CD4-positive, alpha-beta T cell treated with Interleukin-12 subunit alpha and Interleukin-12 subunit beta, for 1 hour (primary cell): Measurements from ENCODE around the gene CPN2.

Experiments
- DNase-seq: peaks from one replicate; pipeline ENCODE4 v3.0.0-alpha.2; 2020

CPN2 gene

DNA sequence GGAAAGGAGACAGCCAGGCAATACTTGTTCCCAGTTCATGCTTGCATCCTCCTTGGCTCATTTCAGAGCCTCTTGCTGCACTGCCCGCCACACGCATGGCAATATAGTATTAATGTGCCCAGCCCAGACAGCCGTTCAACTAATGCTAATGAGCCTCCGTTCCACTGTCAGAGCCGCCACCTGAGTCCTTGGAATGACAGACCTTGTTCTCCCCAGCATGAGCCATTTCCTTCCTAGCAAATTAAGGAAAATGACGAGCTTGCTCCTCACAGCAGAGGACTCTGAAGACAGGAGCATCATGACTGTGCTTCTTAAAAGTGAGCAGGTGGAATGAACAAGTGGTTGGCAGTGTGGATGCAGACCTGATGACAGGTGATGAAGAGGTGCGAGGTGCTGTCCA is 29.2 kb upstream of the CPN2 start:
- DNase-seq, result no peak

DNA sequence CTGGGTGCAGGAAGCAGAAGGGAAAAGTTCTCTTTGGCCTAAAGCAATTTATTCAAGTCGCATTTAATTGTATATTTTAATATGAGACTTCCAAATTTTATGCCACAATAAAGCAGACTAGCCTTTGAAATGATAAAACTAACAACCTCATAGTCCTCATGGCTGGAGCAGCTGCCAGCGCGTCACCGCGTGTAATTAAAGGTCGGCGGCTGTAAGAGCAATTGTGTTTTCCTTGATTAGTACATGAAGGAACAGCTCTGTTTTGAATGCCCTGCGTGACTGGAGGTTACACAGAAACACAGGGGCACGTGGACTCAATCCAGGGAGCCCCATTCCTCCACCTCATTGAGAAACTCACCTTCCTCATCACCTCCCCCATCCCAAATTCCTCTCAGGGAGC is 28.5 kb upstream of the CPN2 start:
- DNase-seq, result no peak

GRCh38 chr3:194379231-194379630 is 28.1 kb upstream of the CPN2 start:
- DNase-seq, result no peak

DNA sequence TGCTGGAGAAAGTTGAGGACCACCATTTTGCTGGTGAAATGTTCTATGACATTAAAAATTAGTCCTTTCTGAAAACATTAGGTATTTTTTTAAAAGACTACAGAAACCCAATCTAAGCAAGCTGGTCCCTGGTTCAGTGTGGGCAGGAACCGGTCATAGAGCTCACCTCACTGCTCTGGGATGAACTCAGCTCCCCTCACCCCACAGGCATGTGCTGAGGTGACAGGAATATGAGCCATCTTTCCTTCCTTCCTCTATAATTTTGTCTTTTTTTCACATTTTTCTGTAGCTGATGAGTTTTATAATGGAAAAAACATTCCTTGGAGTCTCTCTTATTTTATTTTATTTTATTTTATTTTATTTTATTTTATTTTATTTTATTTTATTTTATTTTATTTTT is 26.6 kb upstream of the CPN2 start:
- DNase-seq, result no peak

GRCh38 chr3:194376241-194376560 is 25.1 kb upstream of the CPN2 start:
- no peak for DNase-seq

DNA sequence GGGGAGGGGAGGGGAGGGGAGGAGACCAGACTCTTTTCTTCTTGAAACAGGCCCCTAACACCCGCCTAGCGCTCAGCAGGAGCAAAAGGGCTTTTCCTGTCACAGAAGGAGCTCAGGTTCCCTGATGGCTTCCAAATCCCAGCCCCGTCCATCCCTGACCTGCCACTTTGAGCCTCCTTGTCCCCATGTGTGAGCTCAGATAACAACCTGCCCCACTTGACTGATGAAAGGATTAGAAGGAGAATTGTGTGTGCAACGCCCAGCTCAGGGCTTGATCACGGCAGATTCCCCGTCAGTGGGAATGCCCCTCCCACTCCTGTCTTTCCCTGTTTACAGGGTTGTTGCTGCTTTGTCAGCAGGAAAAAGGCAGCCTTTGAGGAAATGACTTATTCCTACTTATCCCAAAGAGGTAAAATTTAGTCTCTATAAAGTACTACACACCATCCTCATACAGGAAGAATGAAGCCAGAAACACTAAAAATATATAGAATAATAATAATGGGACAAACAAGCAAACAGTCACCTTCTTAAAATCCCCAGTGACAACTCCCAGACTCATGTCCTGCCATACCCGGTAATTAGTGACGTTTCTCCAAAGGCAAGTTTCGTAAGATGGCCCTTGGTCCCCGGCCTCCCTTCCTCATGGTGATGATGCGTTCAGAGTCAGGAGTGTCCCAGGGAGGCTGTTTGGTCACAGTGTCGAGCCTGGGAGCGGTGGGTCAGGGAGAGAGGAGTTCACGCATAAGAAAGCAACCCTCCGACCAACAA is 24.5 kb upstream of the CPN2 start:
- DNase-seq, result no peak

DNA sequence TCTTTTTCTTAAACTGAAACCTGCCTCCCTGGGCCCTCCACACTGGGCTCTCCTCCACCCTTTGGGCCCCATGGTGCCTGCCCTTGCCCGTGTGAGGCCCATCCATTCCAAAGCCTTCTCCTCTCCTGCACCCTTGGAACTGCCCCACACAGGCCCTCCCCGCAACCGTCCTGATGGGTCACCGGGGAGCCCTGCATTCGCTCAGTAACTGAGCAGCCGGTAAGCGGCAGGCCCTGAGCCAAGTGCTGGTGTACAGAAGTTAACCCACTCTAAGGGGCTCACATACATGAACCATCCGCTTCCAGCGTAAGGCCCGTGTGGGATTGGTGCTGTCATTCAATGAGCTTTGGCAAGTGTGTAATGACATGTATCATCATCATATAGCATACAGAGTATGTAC is 23.8 kb upstream of the CPN2 start:
- DNase-seq, result no peak

DNA sequence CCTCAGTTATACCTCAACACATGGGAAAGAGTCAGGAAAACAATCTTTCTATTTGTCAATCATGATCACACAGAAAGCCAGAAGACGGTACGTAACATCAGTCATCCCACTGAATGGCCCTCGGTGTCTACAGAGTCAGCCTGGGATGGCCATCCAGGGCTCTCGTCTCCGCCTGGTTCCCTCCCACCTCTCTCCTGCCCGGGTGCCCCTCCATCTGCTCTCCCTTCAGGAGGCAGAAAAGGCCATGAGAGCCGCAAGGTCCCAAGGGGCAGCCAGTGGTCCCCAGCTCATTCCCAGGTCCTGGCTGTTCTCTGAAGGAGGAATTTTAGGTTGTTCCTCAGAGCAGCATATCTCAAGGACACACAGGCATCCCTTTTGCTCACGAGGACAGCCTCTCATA is 22.8 kb upstream of the CPN2 start:
- DNase-seq, result no peak

DNA sequence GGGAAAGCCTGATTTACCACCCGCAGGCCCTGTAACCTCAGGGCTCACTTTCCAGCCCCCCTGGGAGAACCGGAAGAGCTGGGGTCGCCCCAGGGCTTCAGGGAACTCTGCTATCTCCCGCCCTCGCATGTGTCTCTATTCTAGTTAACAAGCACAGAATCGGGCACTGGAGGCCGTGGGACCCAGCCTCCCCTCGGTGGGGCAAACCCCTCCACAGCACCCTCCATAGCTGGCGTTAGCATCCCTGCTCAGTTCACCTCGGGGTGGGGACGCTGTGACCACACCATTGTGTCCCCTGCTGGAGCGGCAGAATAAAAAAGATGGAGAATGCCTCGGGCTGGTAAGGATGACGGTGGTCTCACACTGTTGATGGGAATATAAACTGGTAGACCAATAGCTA is 21.9 kb upstream of the CPN2 start:
- DNase-seq, result no peak

DNA sequence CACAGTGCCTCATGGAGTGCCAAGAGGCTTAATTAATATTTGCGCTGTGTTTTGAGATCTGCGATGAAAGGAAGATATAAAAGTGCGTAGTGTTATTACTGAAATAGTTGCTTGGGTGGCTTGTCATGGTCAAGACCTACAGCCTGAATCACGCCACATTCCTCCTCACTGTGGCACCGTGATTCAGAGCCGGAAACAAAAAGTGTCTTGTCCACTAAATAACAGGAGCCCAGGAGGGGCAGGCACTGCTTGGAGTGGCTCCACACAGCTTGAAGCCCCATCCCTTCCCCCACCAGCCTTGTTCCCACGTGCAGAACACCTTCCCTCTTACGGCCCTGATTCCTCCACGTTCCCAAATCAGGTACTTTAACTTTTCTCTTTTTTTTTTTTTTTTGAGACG is 19.6 kb upstream of the CPN2 start:
- DNase-seq, result no peak

DNA sequence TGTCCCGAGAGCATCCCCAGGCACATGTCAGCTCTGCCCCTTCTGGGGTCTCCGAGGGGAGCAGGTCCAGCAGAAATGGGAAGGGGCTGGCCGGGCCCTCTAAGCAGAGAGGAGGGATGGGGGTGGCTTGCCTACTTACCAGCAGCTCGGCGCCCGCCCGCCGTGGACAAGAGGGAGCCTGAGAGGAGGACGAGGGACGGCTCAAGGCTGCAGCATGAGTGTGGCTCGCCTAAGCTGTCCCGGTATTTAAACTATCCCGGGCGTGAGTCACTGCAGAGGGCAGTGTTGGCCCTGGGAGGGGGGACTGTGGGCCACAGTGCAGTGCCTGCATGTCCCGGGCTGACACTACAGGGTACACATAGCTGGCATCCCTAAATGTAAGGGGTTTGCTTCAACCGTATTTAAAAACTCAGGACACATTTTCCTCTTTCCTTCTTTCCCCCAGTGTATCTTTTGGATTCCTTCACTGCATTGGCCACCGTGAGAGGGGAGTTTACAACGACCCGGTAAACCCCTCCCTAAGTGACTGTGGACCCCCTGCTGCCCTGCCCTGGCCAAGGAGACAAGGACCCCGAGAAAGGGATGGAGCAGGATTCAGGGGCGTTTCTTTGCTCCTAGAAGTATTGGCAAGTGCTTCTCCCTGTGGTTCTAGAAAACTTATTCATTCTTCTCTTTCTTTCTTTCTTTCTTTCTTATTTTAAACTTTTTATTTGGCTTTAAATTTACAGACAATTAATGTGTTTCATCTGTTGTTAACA is 18.6 kb upstream of the CPN2 start, which contains the start of gene LRRC15:
Gene LRRC15 (minus strand): TSS at position 222 of the 758 bp plus-strand sequence. CDS start 8,700 bp downstream, outside the sequence.
- DNase-seq, result no peak

DNA sequence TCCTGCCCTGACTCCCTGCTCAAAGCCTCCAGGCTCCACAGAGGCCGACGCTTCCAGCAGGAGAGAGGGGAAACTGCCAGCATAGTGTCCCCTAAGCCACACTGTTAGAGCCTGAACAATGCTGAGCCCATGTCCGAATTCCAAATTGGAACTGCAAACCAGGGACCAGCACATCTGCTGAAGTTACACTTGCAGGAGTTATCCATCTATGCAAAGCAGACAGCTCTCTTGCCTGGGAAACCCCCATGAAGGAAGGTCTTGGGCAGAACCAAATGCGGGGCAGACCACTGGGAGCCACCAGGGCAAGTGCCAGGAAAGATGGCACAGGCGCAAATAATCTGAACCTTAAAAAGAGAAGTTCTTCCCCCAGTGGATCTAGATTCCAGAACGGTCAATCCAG is 17.8 kb upstream of the CPN2 start:
- no peak for DNase-seq

DNA sequence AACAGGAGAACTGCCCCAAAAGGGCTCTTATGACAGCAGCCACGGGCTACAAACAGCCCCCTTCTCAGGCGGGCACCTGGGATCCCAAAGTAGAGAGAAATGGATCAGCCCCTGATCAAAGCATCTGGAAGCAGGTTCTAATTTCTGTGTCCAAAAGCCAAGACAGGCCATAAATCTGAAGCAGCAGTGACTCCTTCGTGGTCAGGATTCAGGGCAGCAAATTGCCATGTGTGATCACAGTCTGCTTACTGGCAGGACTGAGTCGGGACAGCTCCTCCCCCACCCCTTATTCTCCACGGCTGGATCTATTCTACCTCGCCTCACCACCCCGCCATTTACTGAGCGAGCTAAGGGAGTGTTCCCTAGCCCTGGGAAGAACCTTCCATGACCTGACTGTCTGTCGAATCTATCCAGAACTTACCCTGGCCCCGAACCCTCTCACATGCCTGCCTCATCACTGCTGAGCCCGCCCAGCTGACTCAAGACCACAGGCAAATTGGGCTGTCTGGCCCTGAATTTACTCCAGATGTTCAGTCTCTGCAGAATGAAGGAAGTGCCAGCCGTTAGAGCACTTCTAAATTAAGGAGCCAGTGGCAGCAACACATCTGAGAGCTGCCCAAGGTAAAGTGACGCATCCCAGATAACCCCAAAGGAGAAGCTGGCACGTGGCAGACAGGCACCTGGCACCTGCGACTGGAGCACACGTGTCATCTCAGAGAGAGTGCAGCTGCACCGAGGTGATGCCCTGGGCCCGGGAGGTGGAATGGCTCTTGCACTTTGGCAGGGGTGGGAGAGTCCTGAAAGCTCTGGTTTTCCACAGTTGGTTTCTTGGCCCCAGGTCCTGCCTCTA is 17.1 kb upstream of the CPN2 start:
- DNase-seq, result no peak

DNA sequence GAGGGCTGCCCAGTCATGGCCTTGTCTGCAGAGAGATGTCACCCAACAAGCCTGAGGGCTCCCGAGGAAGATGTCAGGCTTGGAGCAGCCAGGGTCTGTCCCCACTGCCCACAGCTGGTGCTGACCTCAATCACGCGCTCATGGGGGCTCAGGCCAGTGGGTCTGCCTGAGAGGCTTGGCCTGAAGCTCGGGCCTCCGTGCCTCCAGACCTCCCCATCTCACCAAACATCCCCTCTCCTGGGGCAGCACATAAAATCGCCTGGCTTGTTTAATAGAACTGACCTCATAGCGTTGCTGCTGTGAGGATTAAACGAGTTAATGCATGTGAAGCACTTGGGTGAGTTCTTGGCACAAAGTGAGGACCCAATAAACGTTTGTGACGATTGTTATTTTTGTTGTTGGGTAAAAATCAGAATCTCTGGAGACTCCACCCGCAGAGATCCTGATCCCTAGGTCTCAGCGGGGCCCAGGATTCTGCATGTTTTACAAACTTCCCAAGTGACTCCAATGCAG is 14.9 kb upstream of the CPN2 start:
- no peak for DNase-seq

DNA sequence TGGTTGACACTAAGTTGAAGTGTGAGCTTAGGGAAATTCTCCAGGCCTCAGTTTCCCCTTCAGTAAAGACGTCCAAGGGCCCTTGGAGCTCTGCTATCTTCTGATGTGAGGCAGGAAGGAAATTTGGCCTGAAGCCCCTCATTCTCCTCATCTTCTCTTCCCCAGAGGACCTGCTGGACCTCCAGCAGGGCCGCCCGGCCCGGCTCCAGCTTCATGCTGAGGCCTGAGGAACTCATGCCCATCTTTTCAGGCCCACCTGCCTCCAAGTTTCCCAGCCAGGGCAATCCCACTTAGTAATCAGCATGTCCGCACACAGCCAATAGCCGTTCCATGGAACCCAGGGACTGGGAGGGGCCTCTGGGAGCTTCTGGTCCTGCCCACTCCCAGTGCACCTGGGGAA is 14.4 kb upstream of the CPN2 start:
- no peak for DNase-seq

GRCh38 chr3:194364652-194365434 is 13.7 kb upstream of the CPN2 start:
- DNase-seq, result no peak

DNA sequence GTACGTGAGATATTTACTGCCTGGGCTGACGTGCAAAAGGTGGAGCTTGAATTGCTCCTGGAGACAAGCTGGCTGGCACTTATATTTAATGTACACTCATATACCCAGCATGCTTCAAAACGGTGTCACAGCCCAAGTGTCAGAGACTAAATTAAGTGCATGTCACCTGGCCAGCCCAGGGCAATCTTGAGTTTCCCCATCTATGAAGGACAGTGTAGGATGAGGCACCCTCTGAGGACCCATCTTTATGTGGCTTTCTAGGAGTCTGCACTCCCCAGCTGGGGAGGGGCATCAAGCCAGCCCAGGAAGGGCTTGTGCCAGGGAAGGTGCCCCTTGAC is 13.2 kb upstream of the CPN2 start:
- DNase-seq, result no peak

DNA sequence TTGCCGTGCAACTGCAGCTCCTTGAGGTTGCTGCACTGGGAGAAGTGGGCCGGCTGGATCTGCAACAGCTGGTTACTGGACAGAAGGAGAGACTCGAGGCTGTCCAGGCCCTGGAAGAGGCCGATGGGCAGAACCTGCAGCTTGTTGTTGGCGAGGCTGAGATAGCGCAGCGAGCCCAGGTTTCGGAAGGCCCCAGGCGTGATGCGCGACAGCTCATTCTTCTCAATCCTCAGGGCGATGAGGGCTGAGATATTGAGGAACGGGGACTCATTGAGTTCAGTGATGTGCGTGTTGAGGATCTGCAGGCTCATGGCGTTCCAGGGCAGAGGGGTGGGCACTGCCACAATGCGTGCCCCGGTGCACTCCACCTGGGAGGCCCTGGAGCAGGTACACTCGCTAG is 9.4 kb upstream of the CPN2 start:
- no peak for DNase-seq

DNA sequence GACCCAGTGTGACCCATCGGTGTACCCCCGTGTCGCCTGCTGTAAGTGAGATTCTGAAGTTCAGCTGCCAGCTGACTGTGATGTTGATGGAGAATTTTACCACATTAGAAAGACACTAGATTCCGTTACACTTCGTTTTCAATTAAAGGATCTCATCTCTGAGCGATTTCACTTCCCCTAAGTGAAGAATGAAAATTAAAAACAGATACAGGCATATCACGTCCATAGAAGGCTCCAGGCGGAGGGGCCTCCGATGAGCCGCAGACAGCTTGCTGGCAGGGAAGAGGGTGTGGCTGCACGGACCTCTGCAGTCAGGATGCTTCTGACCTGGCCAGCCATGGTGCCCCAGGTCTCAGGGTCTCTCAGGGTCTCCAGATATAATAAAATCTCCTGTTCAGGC is 6.6 kb upstream of the CPN2 start:
- no peak for DNase-seq

DNA sequence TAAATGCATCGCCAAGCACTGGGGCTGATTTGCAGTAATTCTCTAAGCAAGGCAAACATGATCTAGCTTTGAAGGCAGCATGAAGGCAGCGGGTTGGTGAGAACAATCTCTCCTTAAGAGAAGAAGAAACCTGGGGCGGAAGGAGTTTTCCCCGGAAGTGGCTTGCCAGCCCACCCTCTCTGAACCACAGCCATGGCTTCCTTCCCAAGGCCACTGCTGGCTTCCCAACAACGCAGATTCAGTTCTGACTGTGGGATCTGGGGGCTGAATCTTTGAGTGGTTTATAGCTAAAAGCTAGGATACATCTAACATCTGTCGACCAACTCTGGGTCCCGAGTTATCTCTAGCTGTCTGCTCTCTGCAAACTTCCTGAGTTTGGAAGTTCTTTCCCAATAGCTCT is 4.3 kb upstream of the CPN2 start:
- DNase-seq, result no peak

- DNase-seq, result no peak
These were observed 3.2 kb upstream of the CPN2 start for GRCh38 chr3:194354315-194354714.

- no peak for DNase-seq
These were observed 1.6 kb upstream of the CPN2 start for GRCh38 chr3:194352667-194353246.
